Adrenal gland (tissue), 5 donors: Measurements from ENCODE around the gene CNGA4.

Experiments used
- POLR2A ChIP-seq, 2 donors: fragments of 450-650 bp; IDR thresholded peaks; one replicate each; pipeline ENCODE4 v1.6.1; 2017; ENCODE audit warnings: antibody characterized with exemption in 2 of 2, mild to moderate bottlenecking in 2 of 2, moderate library complexity in 1 of 2
- TF ChIP-seq, protein P1 (sequence below), 6 experiments: fragments of 450-650 bp in 4 of 6; fragments of 200-600 bp in 2 of 6; sonication (generic) in 1 of 6; IDR thresholded peaks; 1 replicate in 5 of 6; 2 replicates in 1 of 6; pipeline versions ENCODE4 v1.5.1 to v1.8.0; 2016 to 2021; ENCODE audit warnings: antibody characterized with exemption in 6 of 6, mild to moderate bottlenecking in 2 of 6, moderate library complexity in 1 of 6
- donor health status: DM: no; HTN: no; CAD: no.

DNA sequence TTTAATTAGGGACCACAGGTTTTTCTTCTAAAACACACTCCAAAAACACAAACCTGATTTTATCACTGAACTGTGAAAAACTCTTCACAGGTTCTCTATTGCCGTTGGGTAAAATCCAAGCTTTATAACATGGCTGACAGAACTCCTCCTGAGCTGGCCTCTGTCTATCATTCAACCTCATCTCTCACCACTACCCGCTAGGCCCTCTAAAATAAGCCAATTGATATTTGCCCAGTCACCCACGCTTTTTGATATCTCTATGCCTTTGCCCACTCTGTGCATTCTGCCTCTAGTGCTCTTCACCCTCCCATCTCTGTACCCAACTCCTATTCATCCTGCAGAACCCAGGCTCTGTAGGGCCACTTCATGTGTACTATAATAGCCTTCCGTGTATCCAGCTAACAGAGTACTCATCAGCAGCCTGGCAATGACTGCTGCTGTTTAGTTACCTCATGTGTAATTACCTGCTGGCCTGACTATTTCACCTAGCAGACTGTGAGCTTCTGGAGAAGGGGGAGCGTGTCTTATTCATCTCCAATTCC, 1.1 kb upstream of the CNGA4 start:
- TF ChIP-seq POLR2A (IDR thresholded peaks at IDR 0.05), result no peak
- TF ChIP-seq, protein P1, sequence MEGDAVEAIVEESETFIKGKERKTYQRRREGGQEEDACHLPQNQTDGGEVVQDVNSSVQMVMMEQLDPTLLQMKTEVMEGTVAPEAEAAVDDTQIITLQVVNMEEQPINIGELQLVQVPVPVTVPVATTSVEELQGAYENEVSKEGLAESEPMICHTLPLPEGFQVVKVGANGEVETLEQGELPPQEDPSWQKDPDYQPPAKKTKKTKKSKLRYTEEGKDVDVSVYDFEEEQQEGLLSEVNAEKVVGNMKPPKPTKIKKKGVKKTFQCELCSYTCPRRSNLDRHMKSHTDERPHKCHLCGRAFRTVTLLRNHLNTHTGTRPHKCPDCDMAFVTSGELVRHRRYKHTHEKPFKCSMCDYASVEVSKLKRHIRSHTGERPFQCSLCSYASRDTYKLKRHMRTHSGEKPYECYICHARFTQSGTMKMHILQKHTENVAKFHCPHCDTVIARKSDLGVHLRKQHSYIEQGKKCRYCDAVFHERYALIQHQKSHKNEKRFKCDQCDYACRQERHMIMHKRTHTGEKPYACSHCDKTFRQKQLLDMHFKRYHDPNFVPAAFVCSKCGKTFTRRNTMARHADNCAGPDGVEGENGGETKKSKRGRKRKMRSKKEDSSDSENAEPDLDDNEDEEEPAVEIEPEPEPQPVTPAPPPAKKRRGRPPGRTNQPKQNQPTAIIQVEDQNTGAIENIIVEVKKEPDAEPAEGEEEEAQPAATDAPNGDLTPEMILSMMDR (IDR thresholded peaks at IDR 0.05), result no peak
